HFF-Myc (cell line): ENCODE data around the gene AOAH.

Experiments
- DNase-seq: peaks from one replicate; pipeline ENCODE4 v3.0.0-alpha.2; 2011; ENCODE audit warnings: low read depth; ENCODE audit errors: extremely low read depth
- H3K4me3 ChIP-seq: replicated peaks from 2 replicates; pipeline ENCODE4 v1.5.1; 2011; ENCODE audit warnings: low read depth, mild to moderate bottlenecking, control low read depth, low read length
- TF ChIP-seq, protein P1 (sequence below): IDR thresholded peaks from 2 replicates; pipeline ENCODE4 v1.5.1; 2012; ENCODE audit warnings: mild to moderate bottlenecking, low read depth, low read length, control low read depth; ENCODE audit errors: missing control alignments

Gene AOAH

GRCh38 chr7:36571190-36571560, 153.1 kb downstream of the AOAH start:
- no peak overlapping the region for H3K4me3 ChIP-seq
- DNase-seq: no peak
- TF ChIP-seq, protein P1, sequence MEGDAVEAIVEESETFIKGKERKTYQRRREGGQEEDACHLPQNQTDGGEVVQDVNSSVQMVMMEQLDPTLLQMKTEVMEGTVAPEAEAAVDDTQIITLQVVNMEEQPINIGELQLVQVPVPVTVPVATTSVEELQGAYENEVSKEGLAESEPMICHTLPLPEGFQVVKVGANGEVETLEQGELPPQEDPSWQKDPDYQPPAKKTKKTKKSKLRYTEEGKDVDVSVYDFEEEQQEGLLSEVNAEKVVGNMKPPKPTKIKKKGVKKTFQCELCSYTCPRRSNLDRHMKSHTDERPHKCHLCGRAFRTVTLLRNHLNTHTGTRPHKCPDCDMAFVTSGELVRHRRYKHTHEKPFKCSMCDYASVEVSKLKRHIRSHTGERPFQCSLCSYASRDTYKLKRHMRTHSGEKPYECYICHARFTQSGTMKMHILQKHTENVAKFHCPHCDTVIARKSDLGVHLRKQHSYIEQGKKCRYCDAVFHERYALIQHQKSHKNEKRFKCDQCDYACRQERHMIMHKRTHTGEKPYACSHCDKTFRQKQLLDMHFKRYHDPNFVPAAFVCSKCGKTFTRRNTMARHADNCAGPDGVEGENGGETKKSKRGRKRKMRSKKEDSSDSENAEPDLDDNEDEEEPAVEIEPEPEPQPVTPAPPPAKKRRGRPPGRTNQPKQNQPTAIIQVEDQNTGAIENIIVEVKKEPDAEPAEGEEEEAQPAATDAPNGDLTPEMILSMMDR: no peak

- H3K4me3 ChIP-seq: no peak overlapping the region
- TF ChIP-seq, protein P1: no peak
- no peak for DNase-seq
Measured at GRCh38 chr7:36570528-36571189, 153.6 kb downstream of the AOAH start.

GRCh38 chr7:36568452-36568849, 155.8 kb downstream of the AOAH start:
- H3K4me3 ChIP-seq: no peak overlapping the region
- DNase-seq: no peak
- TF ChIP-seq, protein P1: no peak

- TF ChIP-seq, protein P1: no peak
- no peak overlapping the region for H3K4me3 ChIP-seq
- no peak for DNase-seq
Measured at GRCh38 chr7:36567699-36568451, 156.4 kb downstream of the AOAH start.

DNA sequence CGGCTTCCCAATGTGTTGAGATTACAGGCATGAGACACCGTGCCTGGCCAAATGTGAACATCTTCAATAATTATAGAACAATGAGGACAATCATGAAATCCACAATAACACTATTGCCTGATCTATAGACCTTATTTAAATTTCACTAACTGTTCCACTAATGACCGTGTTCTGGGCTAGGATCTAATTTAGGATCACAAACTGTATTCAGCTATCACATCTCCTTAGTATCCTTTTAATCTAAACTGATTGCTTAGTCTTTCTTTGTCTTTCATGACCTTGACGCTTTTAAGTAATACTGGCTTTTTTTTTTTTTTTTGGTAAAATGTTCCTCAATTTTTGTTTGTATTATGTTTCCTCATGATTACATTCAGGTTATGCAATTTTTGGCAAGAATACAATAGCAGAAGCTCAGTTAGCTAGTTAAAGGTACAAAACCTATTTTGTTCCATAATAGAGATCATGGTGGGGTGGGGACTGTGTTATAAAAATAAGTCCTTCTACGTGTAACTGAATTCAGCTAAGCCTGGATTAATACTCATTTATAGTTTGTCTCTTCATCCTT, 158.4 kb downstream of the AOAH start:
- H3K4me3 ChIP-seq: no peak overlapping the region
- DNase-seq: no peak
- TF ChIP-seq, protein P1: no peak

DNA sequence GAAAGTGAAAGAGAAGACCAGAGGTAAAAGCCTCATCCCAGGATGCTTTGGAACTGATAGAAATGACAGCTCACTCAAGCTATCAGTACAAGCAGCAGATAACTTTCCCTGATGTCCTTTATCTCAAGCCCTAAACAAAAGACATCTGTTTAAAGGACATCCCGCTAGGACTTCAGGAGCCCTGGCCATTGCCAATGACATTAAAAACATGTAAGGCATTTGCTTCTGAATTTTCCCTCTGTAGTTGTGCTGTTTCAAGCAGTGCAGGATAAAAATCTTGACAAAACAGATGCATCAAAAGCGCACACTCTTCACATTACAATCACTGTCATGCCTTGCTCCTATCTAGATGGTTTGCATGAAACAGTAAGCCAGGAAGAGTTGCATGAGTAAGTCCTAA, 159.8 kb downstream of the AOAH start:
- TF ChIP-seq, protein P1: no peak

More for the DNA sequence above, 159.8 kb downstream of the AOAH start:
- no peak for DNase-seq
- H3K4me3 ChIP-seq: no peak overlapping the region
